T-cell (primary cell): Measurements from ENCODE around the gene PTCSC3. TPM values are rescaled to one million over a fixed set of nuclear protein-coding genes. Genes with fewer than 3 reads are reported as not detected.
"Not testable (repeated sequence)": the region's sequence is repeated elsewhere in the genome, so short reads cannot be mapped to it uniquely, and the experiment has no call there.

Experiments
- ATAC-seq, 4 experiments: fragments of 200-7000 bp in 3 of 4; fragments of 150-1000 bp in 1 of 4; cut with Tn5 transposase; replicated peaks in 1 of 4; 1 replicate in 3 of 4; 2 replicates in 1 of 4; pipeline ENCODE4 v1.10.0; 2021; ENCODE audit warnings: moderate library complexity in 3 of 4, mild to moderate bottlenecking in 2 of 4, moderate number of reproducible peaks in 1 of 4
- CTCF ChIA-PET, 2 donors: fragments of 300-600 bp; sonication (Branson Sonifier 250); formaldehyde crosslinking; loops; one replicate each; lab custom pipeline; 2022; ENCODE audit warnings: antibody characterized with exemption in 2 of 2; lab: Charles Lee
- POLR2A ChIA-PET, 2 donors: fragments of 300-600 bp; sonication (Branson Sonifier 250); formaldehyde crosslinking; loops; one replicate each; lab custom pipeline; 2022; ENCODE audit warnings: antibody characterized with exemption in 2 of 2; lab: Charles Lee
- DNase-seq, 35 experiments: peaks; one replicate each; pipeline versions ENCODE4 v3.0.0 to v3.0.0-alpha.2; 2013 to 2023
- H3K27ac ChIP-seq: one replicate; pipeline ENCODE4 v1.5.1; 2013; ENCODE audit warnings: low read length
- H3K27me3 ChIP-seq, 2 experiments: replicated peaks in 1 of 2; 1 replicate in 1 of 2; 2 replicates in 1 of 2; pipeline versions ENCODE4 v1.6.1 to v1.7.0; 2013; ENCODE audit warnings: low read length in 1 of 2, mixed read lengths in 1 of 2; ENCODE audit not compliant: control insufficient read depth in 2 of 2, insufficient read depth in 2 of 2; ENCODE audit errors: extremely low read depth in 1 of 2
- H3K36me3 ChIP-seq, 2 donors: 1 replicate in 1 of 2; 2 replicates in 1 of 2; pipeline versions ENCODE4 v1.6.1 to v1.7.0; 2013; ENCODE audit warnings: low read length in 1 of 2; ENCODE audit not compliant: control insufficient read depth in 2 of 2, insufficient read depth in 1 of 2; ENCODE audit errors: extremely low read depth in 1 of 2
- H3K4me1 ChIP-seq, 2 experiments: 1 replicate in 1 of 2; 2 replicates in 1 of 2; pipeline versions ENCODE4 v1.6.1 to v1.7.0; 2013; ENCODE audit warnings: low read length in 2 of 2, mixed read lengths in 1 of 2; ENCODE audit not compliant: insufficient read depth in 2 of 2, control insufficient read depth in 1 of 2; ENCODE audit errors: extremely low read depth in 1 of 2
- H3K4me3 ChIP-seq, 2 donors: 1 replicate in 1 of 2; 2 replicates in 1 of 2; pipeline versions ENCODE4 v1.5.1 to v1.7.0; 2013; ENCODE audit warnings: mild to moderate bottlenecking in 2 of 2, low read length in 1 of 2, moderate library complexity in 1 of 2; ENCODE audit not compliant: control insufficient read depth in 1 of 2; ENCODE audit errors: extremely low read depth in 1 of 2
- H3K9me3 ChIP-seq: 2 replicates; pipeline ENCODE4 v1.7.0; 2013
- H3K27ac Mint-ChIP-seq, 2 donors: one replicate each; pipeline ENCODE4 v1.8.0; 2020 to 2021; ENCODE audit warnings: mild to moderate bottlenecking in 2 of 2, mixed read lengths in 2 of 2
- H3K27me3 Mint-ChIP-seq, 2 donors: one replicate each; pipeline ENCODE4 v1.8.0; 2021 to 2022; ENCODE audit warnings: mixed read lengths in 2 of 2
- H3K36me3 Mint-ChIP-seq: one replicate; pipeline ENCODE4 v1.8.0; 2021; ENCODE audit warnings: mixed read lengths
- H3K4me1 Mint-ChIP-seq, 3 donors: one replicate each; pipeline ENCODE4 v1.8.0; 2020 to 2022; ENCODE audit warnings: mixed read lengths in 3 of 3, mild to moderate bottlenecking in 1 of 3
- H3K4me3 Mint-ChIP-seq, 3 donors: one replicate each; pipeline ENCODE4 v1.8.0; 2020 to 2022; ENCODE audit warnings: mild to moderate bottlenecking in 3 of 3, mixed read lengths in 3 of 3, moderate library complexity in 3 of 3
- H3K9me3 Mint-ChIP-seq, 3 donors: one replicate each; pipeline ENCODE4 v1.8.0; 2020 to 2022; ENCODE audit warnings: mixed read lengths in 3 of 3
- WGBS: methylation state at CpG from one replicate; pipeline ENCODE4 v1.1.5; 2013; ENCODE audit warnings: missing lambda C conversion rate; ENCODE audit not compliant: insufficient coverage; 5-methylcytosine and 5-hydroxymethylcytosine counted together
- total RNA-seq, 35 experiments: library from RNA in 6 of 35; stranded (reverse) in 6 of 35; fragments of 120-200 nt in 1 of 35; gene quantifications; one replicate each; pipeline versions ENCODE4 v1.2.1 to v1.2.4 and lab custom pipeline; 2013 to 2026

PTCSC3 gene
- total RNA-seq, 5 donors from 2014 or later (not counting 1 experiment from before 2014, with no cell fraction given) = not detected

- Histone ChIP-seq H3K36me3 (no peaks in the 10 kb centered on the region), H3K4me1 (no peaks in the 10 kb centered on the region), H3K9me3 (no peaks in the 10 kb centered on the region), H3K4me3 (no peak overlapping the region), H3K27ac (no peak overlapping the region), H3K27me3 (no peaks in the 10 kb centered on the region)
- Mint-ChIP-seq H3K4me1 (no peaks in the 10 kb centered on the region), H3K36me3 (no peaks in the 10 kb centered on the region), H3K4me3 (no peak overlapping the region), H3K27ac (no peak overlapping the region), H3K27me3 (peaks cover 12 to 25% of the 10 kb centered on the region in 2 donors), H3K9me3 (peaks cover under 1 to 4% (median 4%) of the 10 kb centered on the region in 3 donors)
- ChIA-PET POLR2A (no interaction called here), CTCF (no interaction called here)
- no peak for DNase-seq
- no CpG with 5 or more reads among the region's 1 CpG for WGBS
- ATAC-seq = no peak
These were observed 46.3 kb downstream of the PTCSC3 start for GRCh38 chr14:36130186-36130585.

GRCh38 chr14:36129181-36129580 is 47.3 kb downstream of the PTCSC3 start:
- Histone ChIP-seq H3K4me3 (no peak overlapping the region), H3K4me1 (no peaks in the 10 kb centered on the region), H3K27me3 (no peaks in the 10 kb centered on the region), H3K36me3 (no peaks in the 10 kb centered on the region), H3K9me3 (no peaks in the 10 kb centered on the region), H3K27ac (no peak overlapping the region)
- DNase-seq (no peak), ATAC-seq (no peak)
- H3K4me3 Mint-ChIP-seq = no peak overlapping the region
- H3K27ac Mint-ChIP-seq = no peak overlapping the region
- peaks cover 12 to 24% of the 10 kb centered on the region in 2 donors for H3K27me3 Mint-ChIP-seq
- POLR2A ChIA-PET = no interaction called here
- CTCF ChIA-PET = no interaction called here
- no peaks in the 10 kb centered on the region for H3K36me3 Mint-ChIP-seq
- no peaks in the 10 kb centered on the region for H3K4me1 Mint-ChIP-seq
- no CpG with 5 or more reads among the region's 2 CpGs for WGBS
- H3K9me3 Mint-ChIP-seq = peaks cover 3 to 4% (median 3%) of the 10 kb centered on the region in 3 donors

GRCh38 chr14:36113341-36113740 is 63.2 kb downstream of the PTCSC3 start:
- H3K27ac Mint-ChIP-seq = no peak overlapping the region
- no CpG with 5 or more reads among the region's 4 CpGs for WGBS
- DNase-seq = no peak
- CTCF ChIA-PET = no interaction called here
- no peaks in the 10 kb centered on the region for H3K9me3 Mint-ChIP-seq
- Histone ChIP-seq H3K9me3 (no peaks in the 10 kb centered on the region), H3K27me3 (peaks cover 0 to 3% of the 10 kb centered on the region in 2 experiments), H3K4me1 (no peaks in the 10 kb centered on the region), H3K36me3 (no peaks in the 10 kb centered on the region), H3K4me3 (no peak overlapping the region), H3K27ac (no peak overlapping the region)
- POLR2A ChIA-PET = no interaction called here
- H3K27me3 Mint-ChIP-seq = peaks cover 6 to 15% of the 10 kb centered on the region in 2 donors
- H3K4me1 Mint-ChIP-seq = no peaks in the 10 kb centered on the region
- H3K36me3 Mint-ChIP-seq = no peaks in the 10 kb centered on the region
- ATAC-seq = no peak
- H3K4me3 Mint-ChIP-seq = no peak overlapping the region

GRCh38 chr14:36111822-36112583 is 64.5 kb downstream of the PTCSC3 start:
- Histone ChIP-seq H3K9me3 (no peaks in the 10 kb centered on the region), H3K27ac (no peak overlapping the region), H3K4me3 (no peak overlapping the region), H3K36me3 (no peaks in the 10 kb centered on the region), H3K4me1 (no peaks in the 10 kb centered on the region), H3K27me3 (peaks cover 0 to 3% of the 10 kb centered on the region in 2 experiments)
- Mint-ChIP-seq H3K27me3 (peaks cover 6 to 24% of the 10 kb centered on the region in 2 donors), H3K4me3 (no peak overlapping the region), H3K36me3 (no peaks in the 10 kb centered on the region), H3K9me3 (no peaks in the 10 kb centered on the region), H3K4me1 (no peaks in the 10 kb centered on the region), H3K27ac (no peak overlapping the region)
- ATAC-seq (no peak), DNase-seq (no peak)
- CTCF ChIA-PET = no interaction called here
- POLR2A ChIA-PET = interaction anchor here in 1 of 2 donors (0.7 kb wide), 1 partner anchor 101 kb away, joined by 4 read pairs; no protein-coding TSS in a partner anchor
- WGBS = no CpG with 5 or more reads among the region's 3 CpGs

- H3K4me1 ChIP-seq = no peaks in the 10 kb centered on the region
- Mint-ChIP-seq H3K9me3 (peaks cover 0 to 4% (median 0%) of the 10 kb centered on the region in 3 donors), H3K4me3 (no peak overlapping the region), H3K27me3 (peaks cover 20 to 47% of the 10 kb centered on the region in 2 donors), H3K27ac (no peak overlapping the region), H3K4me1 (no peaks in the 10 kb centered on the region), H3K36me3 (no peaks in the 10 kb centered on the region)
- WGBS = no CpG with 5 or more reads among the region's 1 CpG
- CTCF ChIA-PET = no interaction called here
- no peaks in the 10 kb centered on the region for H3K9me3 ChIP-seq
- H3K27me3 ChIP-seq = no peaks in the 10 kb centered on the region
- POLR2A ChIA-PET = no interaction called here
- no peak overlapping the region for H3K27ac ChIP-seq
- DNase-seq = no peak
- ATAC-seq = no peak
- no peak overlapping the region for H3K4me3 ChIP-seq
- H3K36me3 ChIP-seq = no peaks in the 10 kb centered on the region
These were observed 71.1 kb downstream of the PTCSC3 start for GRCh38 chr14:36105401-36105800.

GRCh38 chr14:36104258-36104657 is 72.3 kb downstream of the PTCSC3 start:
- H3K27me3 ChIP-seq, H3K4me1 Mint-ChIP-seq, H3K9me3 ChIP-seq, H3K27ac Mint-ChIP-seq, ATAC-seq, H3K9me3 Mint-ChIP-seq, H3K36me3 ChIP-seq, DNase-seq, CTCF ChIA-PET, H3K27ac ChIP-seq, H3K4me1 ChIP-seq, POLR2A ChIA-PET, H3K4me3 Mint-ChIP-seq, H3K4me3 ChIP-seq, H3K36me3 Mint-ChIP-seq: not testable (repeated sequence)
- no CpG with 5 or more reads among the region's 7 CpGs for WGBS
- H3K27me3 Mint-ChIP-seq = peaks cover 20 to 46% of the 10 kb centered on the region in 2 donors
